GM19467 (cell line): ENCODE results near the gene GXYLT1.
"Not testable (repeated sequence)": the region's sequence is repeated elsewhere in the genome, so short reads cannot be mapped to it uniquely, and the experiment has no call there.

Source experiments
- ATAC-seq: cut with Tn5 transposase; IDR thresholded peaks from one replicate; pipeline ENCODE4 v1.9.1; 2021; ENCODE audit warnings: mild to moderate bottlenecking, moderate library complexity; ENCODE audit not compliant: unreplicated experiment

Gene GXYLT1

GRCh38 chr12:42145197-42145549 is 499 bp upstream of the GXYLT1 start:
- no peak for ATAC-seq

- no peak for ATAC-seq
Measured at GRCh38 chr12:42144158-42144407, 591 bp downstream of the GXYLT1 start.

DNA sequence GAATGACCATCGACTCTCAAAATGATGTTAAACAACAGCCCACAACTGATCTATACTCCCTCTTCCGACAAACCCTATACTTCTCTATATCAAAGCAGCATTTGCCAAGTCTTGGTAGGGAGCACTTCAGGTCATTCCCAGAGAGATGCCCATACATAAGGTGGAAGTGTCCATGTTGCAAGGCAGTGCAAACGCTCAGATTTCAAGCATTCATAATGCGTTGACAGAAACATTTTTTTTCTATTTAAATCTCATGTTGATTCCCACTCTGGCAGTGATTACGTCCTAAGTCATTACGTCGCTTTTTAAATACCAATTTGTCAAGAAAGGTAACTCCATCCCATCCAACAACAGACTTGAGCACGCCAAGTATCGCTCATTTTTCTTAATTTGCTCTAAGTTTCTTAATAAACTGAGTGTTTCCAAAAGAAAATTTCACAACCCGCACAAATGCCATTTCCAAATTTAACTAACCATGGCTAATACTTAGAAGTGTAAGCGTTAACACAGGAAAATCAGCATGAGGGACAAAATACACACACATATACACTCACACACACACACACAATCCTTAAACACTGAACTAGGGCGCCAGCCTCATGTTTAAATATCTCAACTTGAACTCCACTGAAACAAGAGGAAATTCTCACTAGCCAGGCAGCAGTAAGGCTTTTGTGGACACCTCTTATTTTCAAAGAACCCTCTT is 1.1 kb downstream of the GXYLT1 start:
- no peak for ATAC-seq

DNA sequence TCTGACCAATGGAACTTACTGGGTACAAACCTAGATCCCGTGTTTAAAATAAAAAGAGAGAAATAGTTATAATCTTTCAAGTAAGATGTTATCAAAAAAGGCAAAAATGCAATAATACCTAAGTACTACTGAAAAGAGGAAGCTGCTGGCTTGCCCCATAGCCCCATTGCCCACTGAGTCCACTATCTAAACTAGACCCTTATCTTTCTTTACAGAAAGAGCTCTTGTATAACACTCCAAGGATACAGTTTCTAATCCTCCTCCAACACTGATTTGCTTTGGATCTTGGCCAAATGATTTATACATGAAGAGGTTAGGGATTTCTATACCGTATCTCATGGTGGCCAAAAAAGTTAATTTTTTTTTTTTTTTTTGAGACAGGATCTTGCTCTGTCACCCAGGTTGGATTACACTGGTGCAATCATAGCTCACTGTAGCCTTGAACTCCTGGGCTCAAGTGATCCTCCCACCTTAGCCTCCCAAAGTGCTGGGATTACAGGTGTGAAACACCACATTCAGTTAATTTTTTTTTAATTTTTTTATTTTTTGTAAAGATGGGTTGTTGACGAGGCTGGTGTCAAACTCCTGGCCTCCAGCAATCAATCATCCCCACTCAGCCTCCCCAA is 2.6 kb downstream of the GXYLT1 start:
- ATAC-seq = no peak

DNA sequence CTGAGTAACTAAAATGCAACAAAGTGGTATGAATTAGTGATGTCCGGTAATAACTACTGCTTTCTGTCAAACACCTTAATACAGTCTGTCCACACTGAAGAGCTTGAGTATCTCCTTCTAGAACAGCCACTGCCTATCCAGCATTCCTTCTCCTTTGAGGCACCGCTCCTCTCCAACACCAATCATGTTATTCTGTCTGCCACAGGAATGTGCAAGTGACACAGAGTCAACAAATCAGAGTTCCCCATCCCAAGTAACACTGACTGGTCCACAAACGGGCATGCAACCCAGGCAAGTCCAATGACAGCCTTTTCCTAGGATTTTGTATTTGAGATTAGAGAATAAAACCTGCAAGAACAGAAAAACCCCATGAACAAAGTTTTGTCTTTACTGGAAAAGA is 3.8 kb downstream of the GXYLT1 start:
- no peak for ATAC-seq

- ATAC-seq = no peak
Measured at GRCh38 chr12:42135259-42135814, 9.3 kb downstream of the GXYLT1 start.

DNA sequence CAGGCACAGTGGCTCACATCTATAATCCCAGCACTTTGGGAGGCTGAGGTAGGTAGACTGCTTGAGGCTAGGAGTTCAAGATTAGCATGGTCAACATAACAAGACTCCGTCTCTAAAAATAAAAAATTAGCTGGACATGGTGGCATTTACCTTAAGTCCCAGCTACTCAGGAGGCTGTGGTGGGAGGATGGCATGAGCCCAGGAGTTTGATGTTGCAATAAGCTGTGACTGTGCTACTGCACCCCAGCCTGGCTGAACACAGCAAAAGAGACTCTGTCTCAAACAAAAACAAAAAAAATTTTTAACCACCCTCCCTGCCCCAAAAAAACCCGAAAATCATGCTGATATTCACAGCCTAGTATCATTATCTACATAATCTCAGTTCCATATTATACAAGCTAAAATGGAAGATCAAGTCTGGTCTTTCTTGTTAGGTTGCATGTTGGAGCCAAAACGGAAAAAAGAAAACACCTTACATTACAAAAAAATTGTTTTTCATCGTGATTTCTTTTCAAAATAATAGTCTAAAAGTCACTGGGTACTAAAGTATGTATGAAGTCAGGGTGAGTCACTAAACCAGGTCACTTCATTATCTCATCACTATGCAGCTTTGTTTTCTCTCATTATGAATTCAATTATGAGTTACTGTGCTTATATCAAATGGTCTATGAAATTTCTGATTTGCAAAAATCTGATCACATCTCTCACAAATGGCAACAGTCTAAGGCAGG is 13.8 kb downstream of the GXYLT1 start:
- ATAC-seq = no peak

DNA sequence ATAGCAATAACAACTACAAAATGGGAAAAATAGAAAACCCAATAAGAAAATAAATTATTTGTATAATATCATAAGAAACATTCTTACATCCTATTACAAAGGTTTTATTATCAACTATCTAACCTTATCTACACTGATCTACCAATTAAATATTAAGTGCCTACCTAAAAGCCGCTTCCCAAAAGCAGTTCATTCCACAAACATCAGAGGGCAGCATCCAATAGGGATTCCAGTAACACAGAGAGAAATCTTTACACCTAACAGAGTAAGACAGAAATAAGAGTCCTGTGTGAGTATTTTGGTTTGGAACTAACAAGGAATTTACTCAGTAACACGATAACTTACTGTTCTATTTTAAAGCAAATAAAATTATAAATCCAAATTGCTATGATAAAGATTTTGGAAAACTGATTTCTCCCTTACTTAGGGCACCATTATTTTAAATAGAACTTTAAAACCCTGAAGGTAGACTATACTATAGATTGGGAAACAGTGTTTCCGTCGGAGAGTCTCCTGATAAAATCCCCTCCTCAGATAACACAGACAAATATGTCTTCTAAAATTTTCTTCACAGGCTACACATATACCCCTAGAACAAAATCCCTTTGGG is 15.0 kb downstream of the GXYLT1 start:
- ATAC-seq = no peak

GRCh38 chr12:42128888-42129287 is 15.8 kb downstream of the GXYLT1 start:
- ATAC-seq = no peak

DNA sequence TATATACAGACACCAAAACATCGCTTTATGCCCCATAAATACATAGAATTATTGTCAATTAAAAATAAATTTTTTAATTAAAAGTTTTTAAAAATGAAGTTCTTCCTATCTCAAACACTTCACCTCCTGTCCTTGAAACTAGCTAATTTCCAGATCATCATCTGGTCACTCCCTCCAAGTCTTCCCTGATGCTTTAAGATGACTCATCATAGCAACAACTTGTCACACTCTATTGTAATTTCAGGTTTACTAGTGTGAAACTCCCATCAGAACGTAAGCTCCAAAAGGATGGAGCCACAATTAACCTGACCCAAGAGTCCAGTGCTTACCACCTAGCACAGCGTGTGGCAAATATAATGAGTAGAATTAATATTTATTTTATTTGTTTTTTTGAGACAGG is 16.3 kb downstream of the GXYLT1 start:
- ATAC-seq = no peak

DNA sequence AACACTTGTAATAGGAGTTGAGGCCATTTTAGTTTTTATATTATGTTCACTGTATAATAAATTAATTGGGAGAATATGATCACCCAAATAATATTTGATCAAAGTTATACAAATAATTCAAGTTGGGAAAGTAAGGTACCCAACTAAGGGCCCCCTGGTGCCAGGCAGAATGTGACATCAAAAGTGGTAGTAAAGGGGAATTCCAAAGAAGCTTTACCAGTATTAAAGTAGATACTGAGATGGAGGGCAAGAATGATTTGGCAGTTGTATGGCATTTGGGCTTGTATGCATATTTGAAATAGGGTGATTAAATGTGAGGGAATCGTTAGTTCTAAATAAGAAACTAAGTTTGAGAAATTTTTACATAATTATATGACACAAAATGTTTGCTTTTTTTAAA is 17.7 kb downstream of the GXYLT1 start:
- ATAC-seq = no peak

DNA sequence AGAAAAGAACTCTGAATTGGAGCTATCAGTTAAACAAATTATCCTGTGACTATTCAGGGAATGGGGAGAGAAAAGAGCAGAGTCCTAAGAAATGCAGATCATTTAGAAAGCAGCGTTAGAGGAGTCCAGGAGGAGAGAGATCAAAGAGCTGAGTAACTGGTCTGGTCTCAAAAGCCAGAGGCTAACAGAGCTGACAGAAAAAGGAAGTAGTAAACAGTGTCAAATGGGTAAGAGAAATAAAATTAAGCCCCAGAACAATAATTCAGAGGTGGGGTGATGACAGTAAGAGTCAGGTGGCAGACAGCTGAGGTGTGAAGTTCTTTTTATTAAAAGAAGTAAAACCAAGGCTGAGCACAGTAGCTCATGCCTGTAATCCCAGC is 19.3 kb downstream of the GXYLT1 start:
- no peak for ATAC-seq

- ATAC-seq = no peak
Measured at GRCh38 chr12:42124764-42125387, 19.8 kb downstream of the GXYLT1 start.

DNA sequence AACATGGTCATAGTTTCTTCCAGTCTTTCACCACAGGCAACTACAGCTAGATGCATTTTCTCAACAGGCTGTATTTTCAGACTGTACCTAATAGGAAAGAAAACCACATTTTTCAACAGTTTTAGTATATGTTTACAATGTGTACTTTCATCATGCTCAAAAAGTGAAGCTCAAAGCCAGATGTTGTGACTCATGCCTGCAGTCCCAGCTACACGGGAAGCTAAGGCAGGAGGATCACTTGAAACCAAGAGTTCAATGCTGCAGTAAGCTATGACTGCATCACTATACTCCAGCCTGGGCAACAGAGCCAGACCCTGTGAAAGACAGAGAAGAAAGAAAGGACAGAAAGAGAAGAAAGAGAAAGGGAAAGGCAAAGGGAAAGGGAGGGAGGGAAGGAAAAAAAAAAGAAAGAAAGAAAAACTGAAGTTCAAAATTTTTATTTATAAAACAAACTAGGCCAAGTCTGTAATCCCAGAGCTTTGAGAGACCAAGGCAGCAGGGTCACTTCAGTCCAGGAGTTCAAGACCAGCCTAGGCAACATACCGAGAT is 25.5 kb downstream of the GXYLT1 start:
- ATAC-seq = no peak

DNA sequence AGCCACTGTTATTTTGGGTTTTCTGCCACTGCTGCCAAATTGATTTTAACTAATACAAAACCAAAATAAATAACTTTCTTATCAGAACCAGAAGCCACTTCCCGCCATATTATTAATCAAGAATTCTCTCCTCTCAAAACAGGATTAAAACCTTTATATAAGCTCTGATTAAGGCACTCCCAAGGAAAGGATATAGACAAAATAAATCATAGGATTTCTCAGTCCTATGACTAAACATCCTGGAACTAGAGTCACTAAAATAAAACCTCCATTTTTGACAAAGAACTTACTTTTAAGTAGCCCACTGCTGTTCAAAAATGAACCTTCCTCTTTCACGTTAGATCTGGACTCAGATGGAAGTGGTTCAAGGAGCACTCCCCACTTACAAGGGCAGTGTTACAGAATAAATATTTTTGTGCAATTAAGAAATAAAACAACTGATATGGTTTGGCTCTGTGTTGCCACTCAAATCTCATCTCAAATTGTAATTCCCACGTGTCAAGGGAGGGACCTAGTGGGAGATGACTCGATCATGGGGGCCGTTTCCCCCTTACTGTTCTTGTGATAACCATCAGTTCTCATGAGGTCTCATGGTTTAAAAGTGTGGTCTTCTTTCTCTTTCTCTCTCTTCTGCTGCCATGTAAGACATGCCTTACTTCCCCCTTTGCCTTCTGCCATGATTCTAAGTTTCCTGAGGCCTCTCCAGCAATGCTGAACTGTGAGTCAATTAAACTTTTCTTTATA is 26.4 kb downstream of the GXYLT1 start:
- no peak for ATAC-seq

DNA sequence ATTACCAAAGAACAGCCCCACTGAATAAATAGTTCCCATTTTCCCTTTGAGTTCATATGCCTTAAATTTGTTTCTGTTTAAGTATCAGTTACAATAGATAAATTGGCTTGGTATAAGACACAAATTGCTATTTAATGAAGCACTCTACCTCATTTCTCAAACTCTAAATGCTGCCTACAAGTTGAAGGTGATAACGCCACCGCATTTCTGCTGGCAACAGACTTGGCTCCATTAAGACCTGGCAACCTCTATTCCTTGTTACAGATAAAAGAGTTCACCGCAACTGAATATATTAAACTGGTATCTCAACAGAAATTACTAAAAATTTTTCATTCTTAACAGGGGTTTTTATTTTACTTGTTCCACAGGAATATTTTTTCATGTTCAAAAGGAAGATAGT is 35.6 kb downstream of the GXYLT1 start:
- ATAC-seq = no peak

- ATAC-seq = not testable (repeated sequence)
Measured at GRCh38 chr12:42106791-42107190, 37.9 kb downstream of the GXYLT1 start.

- no peak for ATAC-seq
Measured at GRCh38 chr12:42104784-42105183, 39.9 kb downstream of the GXYLT1 start.

DNA sequence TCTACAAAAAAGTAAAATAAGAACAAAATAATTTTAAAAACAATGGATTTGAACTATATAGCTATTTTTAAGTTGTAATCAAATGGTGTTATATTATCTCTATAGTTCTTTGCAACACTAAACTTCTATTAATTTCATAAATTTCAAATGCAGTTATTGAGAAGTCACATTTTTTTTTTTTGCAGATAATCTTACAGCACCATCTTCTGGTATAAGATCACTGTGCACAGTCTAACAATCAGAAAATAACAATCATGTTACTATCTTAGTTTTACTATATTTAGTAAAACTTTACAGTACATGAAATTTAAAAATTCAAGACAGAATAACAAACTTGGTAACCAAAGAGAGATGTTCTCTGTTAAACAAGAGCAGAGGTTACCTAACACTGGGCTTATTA is 40.6 kb downstream of the GXYLT1 start:
- ATAC-seq = no peak

GRCh38 chr12:42103155-42103554 is 41.5 kb downstream of the GXYLT1 start:
- ATAC-seq = no peak
